ENCODE data around the gene SLC9A9.
A peak's percentile ranks its signal among the peaks of the same experiment; 100 is the strongest.

SLC9A9 gene

GRCh38 chr3:143786219-143787191 is 61.8 kb downstream of the SLC9A9 start:
- intact Hi-C loops (cut with micrococcal nuclease) = no loop called here
- H3K9me3 Mint-ChIP-seq = peaks cover 21% of the 10 kb centered on the region
- peaks cover 23% of the 10 kb centered on the region for H3K36me3 Mint-ChIP-seq (ENCODE audit: low read depth)
- H3K27ac Mint-ChIP-seq = peak overlapping the region; percentile 4
- H3K27me3 Mint-ChIP-seq = no peaks in the 10 kb centered on the region
- peaks cover 17% of the 10 kb centered on the region for H3K4me1 Mint-ChIP-seq (ENCODE audit: low read depth)
- no peak overlapping the region for H3K4me3 Mint-ChIP-seq

- no peak overlapping the region for H3K27ac Mint-ChIP-seq
- peaks cover 17% of the 10 kb centered on the region for H3K4me1 Mint-ChIP-seq (ENCODE audit: low read depth)
- intact Hi-C loops (cut with micrococcal nuclease) = no loop called here
- H3K27me3 Mint-ChIP-seq = no peaks in the 10 kb centered on the region
- peaks cover 9% of the 10 kb centered on the region for H3K9me3 Mint-ChIP-seq
- H3K4me3 Mint-ChIP-seq = no peak overlapping the region
- H3K36me3 Mint-ChIP-seq (ENCODE audit: low read depth) = peaks cover 14% of the 10 kb centered on the region
These were observed 63.8 kb downstream of the SLC9A9 start for GRCh38 chr3:143784446-143784845.

GRCh38 chr3:143783851-143784370 is 64.4 kb downstream of the SLC9A9 start:
- H3K36me3 Mint-ChIP-seq (ENCODE audit: low read depth) = peaks cover 14% of the 10 kb centered on the region
- peaks cover 17% of the 10 kb centered on the region for H3K4me1 Mint-ChIP-seq (ENCODE audit: low read depth)
- H3K27ac Mint-ChIP-seq = no peak overlapping the region
- H3K27me3 Mint-ChIP-seq = no peaks in the 10 kb centered on the region
- no peak overlapping the region for H3K4me3 Mint-ChIP-seq
- intact Hi-C loops (cut with micrococcal nuclease) = no loop called here
- H3K9me3 Mint-ChIP-seq = peaks cover 9% of the 10 kb centered on the region

GRCh38 chr3:143775459-143775858 is 72.8 kb downstream of the SLC9A9 start:
- no peaks in the 10 kb centered on the region for H3K9me3 Mint-ChIP-seq
- intact Hi-C loops (cut with micrococcal nuclease) = loop anchor here (1.0 to 5.0 kb wide), 2 partner anchors 72 to 176 kb away; partner anchors contain the start of gene SLC9A9
- H3K4me1 Mint-ChIP-seq (ENCODE audit: low read depth) = no peaks in the 10 kb centered on the region
- H3K4me3 Mint-ChIP-seq = no peak overlapping the region
- H3K36me3 Mint-ChIP-seq (ENCODE audit: low read depth) = peaks cover 6% of the 10 kb centered on the region
- H3K27ac Mint-ChIP-seq = no peak overlapping the region
- no peaks in the 10 kb centered on the region for H3K27me3 Mint-ChIP-seq

- no peak overlapping the region for H3K4me3 Mint-ChIP-seq
- H3K9me3 Mint-ChIP-seq = no peaks in the 10 kb centered on the region
- intact Hi-C loops (cut with micrococcal nuclease) = no loop called here
- no peaks in the 10 kb centered on the region for H3K27me3 Mint-ChIP-seq
- H3K27ac Mint-ChIP-seq = no peak overlapping the region
- H3K36me3 Mint-ChIP-seq (ENCODE audit: low read depth) = no peaks in the 10 kb centered on the region
- H3K4me1 Mint-ChIP-seq (ENCODE audit: low read depth) = no peaks in the 10 kb centered on the region
These were observed 76.3 kb downstream of the SLC9A9 start for GRCh38 chr3:143771939-143772338.

GRCh38 chr3:143771258-143771657 is 77.0 kb downstream of the SLC9A9 start:
- intact Hi-C loops (cut with micrococcal nuclease) = no loop called here
- no peaks in the 10 kb centered on the region for H3K4me1 Mint-ChIP-seq (ENCODE audit: low read depth)
- H3K4me3 Mint-ChIP-seq = no peak overlapping the region
- no peaks in the 10 kb centered on the region for H3K27me3 Mint-ChIP-seq
- no peaks in the 10 kb centered on the region for H3K36me3 Mint-ChIP-seq (ENCODE audit: low read depth)
- no peaks in the 10 kb centered on the region for H3K9me3 Mint-ChIP-seq
- H3K27ac Mint-ChIP-seq = no peak overlapping the region

GRCh38 chr3:143770391-143770790 is 77.9 kb downstream of the SLC9A9 start:
- intact Hi-C loops (cut with micrococcal nuclease) = no loop called here
- no peaks in the 10 kb centered on the region for H3K9me3 Mint-ChIP-seq
- no peak overlapping the region for H3K27ac Mint-ChIP-seq
- no peaks in the 10 kb centered on the region for H3K36me3 Mint-ChIP-seq (ENCODE audit: low read depth)
- H3K4me3 Mint-ChIP-seq = no peak overlapping the region
- no peaks in the 10 kb centered on the region for H3K4me1 Mint-ChIP-seq (ENCODE audit: low read depth)
- H3K27me3 Mint-ChIP-seq = no peaks in the 10 kb centered on the region

GRCh38 chr3:143769616-143770015 is 78.7 kb downstream of the SLC9A9 start:
- intact Hi-C loops (cut with micrococcal nuclease) = no loop called here
- no peak overlapping the region for H3K27ac Mint-ChIP-seq
- no peaks in the 10 kb centered on the region for H3K36me3 Mint-ChIP-seq (ENCODE audit: low read depth)
- H3K9me3 Mint-ChIP-seq = no peaks in the 10 kb centered on the region
- H3K4me1 Mint-ChIP-seq (ENCODE audit: low read depth) = no peaks in the 10 kb centered on the region
- H3K4me3 Mint-ChIP-seq = no peak overlapping the region
- H3K27me3 Mint-ChIP-seq = no peaks in the 10 kb centered on the region

- intact Hi-C loops (cut with micrococcal nuclease) = no loop called here
- Mint-ChIP-seq H3K36me3 (ENCODE audit: low read depth) (no peaks in the 10 kb centered on the region), H3K27me3 (no peaks in the 10 kb centered on the region), H3K27ac (no peak overlapping the region), H3K9me3 (no peaks in the 10 kb centered on the region), H3K4me1 (ENCODE audit: low read depth) (no peaks in the 10 kb centered on the region), H3K4me3 (no peak overlapping the region)
These were observed 83.4 kb downstream of the SLC9A9 start for GRCh38 chr3:143764840-143765239.

GRCh38 chr3:143763564-143764162 is 84.6 kb downstream of the SLC9A9 start:
- intact Hi-C loops (cut with micrococcal nuclease) = no loop called here
- H3K27me3 Mint-ChIP-seq = no peaks in the 10 kb centered on the region
- H3K36me3 Mint-ChIP-seq (ENCODE audit: low read depth) = no peaks in the 10 kb centered on the region
- no peaks in the 10 kb centered on the region for H3K4me1 Mint-ChIP-seq (ENCODE audit: low read depth)
- H3K9me3 Mint-ChIP-seq = no peaks in the 10 kb centered on the region
- H3K27ac Mint-ChIP-seq = no peak overlapping the region
- H3K4me3 Mint-ChIP-seq = no peak overlapping the region

GRCh38 chr3:143757691-143758090 is 90.6 kb downstream of the SLC9A9 start:
- no peaks in the 10 kb centered on the region for H3K4me1 Mint-ChIP-seq (ENCODE audit: low read depth)
- no peak overlapping the region for H3K27ac Mint-ChIP-seq
- intact Hi-C loops (cut with micrococcal nuclease) = no loop called here
- H3K36me3 Mint-ChIP-seq (ENCODE audit: low read depth) = no peaks in the 10 kb centered on the region
- H3K9me3 Mint-ChIP-seq = no peaks in the 10 kb centered on the region
- H3K4me3 Mint-ChIP-seq = no peak overlapping the region
- H3K27me3 Mint-ChIP-seq = no peaks in the 10 kb centered on the region

- intact Hi-C loops (cut with micrococcal nuclease) = no loop called here
- H3K4me1 Mint-ChIP-seq (ENCODE audit: low read depth) = peaks cover 10% of the 10 kb centered on the region
These were observed 92.3 kb downstream of the SLC9A9 start for GRCh38 chr3:143755978-143756377.

GRCh38 chr3:143754090-143754489 is 94.2 kb downstream of the SLC9A9 start:
- intact Hi-C loops (cut with micrococcal nuclease) = no loop called here
- H3K27ac Mint-ChIP-seq = no peak overlapping the region
- no peak overlapping the region for H3K4me3 Mint-ChIP-seq
- no peaks in the 10 kb centered on the region for H3K9me3 Mint-ChIP-seq
- H3K4me1 Mint-ChIP-seq (ENCODE audit: low read depth) = peaks cover 10% of the 10 kb centered on the region
- H3K27me3 Mint-ChIP-seq = no peaks in the 10 kb centered on the region
- H3K36me3 Mint-ChIP-seq (ENCODE audit: low read depth) = no peaks in the 10 kb centered on the region

More at GRCh38 chr3:143755978-143756377, 92.3 kb downstream of the SLC9A9 start:
- H3K9me3 Mint-ChIP-seq = no peaks in the 10 kb centered on the region
- H3K27me3 Mint-ChIP-seq = no peaks in the 10 kb centered on the region
- H3K36me3 Mint-ChIP-seq (ENCODE audit: low read depth) = no peaks in the 10 kb centered on the region
- H3K4me3 Mint-ChIP-seq = no peak overlapping the region
- no peak overlapping the region for H3K27ac Mint-ChIP-seq

GRCh38 chr3:143753456-143753855 is 94.8 kb downstream of the SLC9A9 start:
- Mint-ChIP-seq H3K27ac (no peak overlapping the region), H3K9me3 (no peaks in the 10 kb centered on the region), H3K27me3 (no peaks in the 10 kb centered on the region), H3K4me1 (ENCODE audit: low read depth) (peaks cover 10% of the 10 kb centered on the region), H3K36me3 (ENCODE audit: low read depth) (no peaks in the 10 kb centered on the region), H3K4me3 (no peak overlapping the region)
- intact Hi-C loops (cut with micrococcal nuclease) = no loop called here
